Neural cell (in vitro differentiated cells): ENCODE results near the gene IGF1R. TPM values are rescaled to one million over a fixed set of nuclear protein-coding genes. Genes with fewer than 3 reads are reported as not detected.
A peak's percentile ranks its signal among the peaks of the same experiment; 100 is the strongest.

Experiments used
- H2AFZ ChIP-seq: fragments of 200-600, 300-800 bp; sonication (generic), shearing (Covaris generic); 2 replicates; pipeline ENCODE4 v1.6.0; 2014; ENCODE audit warnings: low read depth, mild to moderate bottlenecking, antibody characterized with exemption, low read length, moderate library complexity
- H3F3A ChIP-seq: fragments of 200-600 bp; shearing (Covaris generic); 2 replicates; pipeline ENCODE4 v1.6.1; 2016; ENCODE audit warnings: mild to moderate bottlenecking, moderate library complexity, mixed read lengths, antibody characterized with exemption, low read length; ENCODE audit not compliant: insufficient read depth, poor library complexity, severe bottlenecking
- H3K27ac ChIP-seq: fragments of 200-600, 300-800 bp; sonication (generic), shearing (Covaris generic); 2 replicates; pipeline ENCODE4 v1.5.1; 2014; ENCODE audit warnings: mild to moderate bottlenecking, low read length, moderate library complexity
- H3K27me3 ChIP-seq: fragments of 300-800, 200-600 bp; sonication (generic), shearing (Covaris generic); 2 replicates; pipeline ENCODE4 v1.6.0; 2014; ENCODE audit warnings: mild to moderate bottlenecking, low read depth, low read length, moderate library complexity; ENCODE audit not compliant: insufficient read depth
- H3K36me3 ChIP-seq: fragments of 300-800, 200-600 bp; sonication (generic), shearing (Covaris generic); 2 replicates; pipeline ENCODE4 v1.5.1; 2014; ENCODE audit warnings: mild to moderate bottlenecking, antibody characterized with exemption, low read length, moderate library complexity; ENCODE audit not compliant: insufficient read depth
- H3K4me2 ChIP-seq: fragments of 300-800, 200-600 bp; sonication (generic), shearing (Covaris generic); 2 replicates; pipeline ENCODE4 v1.6.0; 2014; ENCODE audit warnings: mild to moderate bottlenecking, low read length
- H3K4me3 ChIP-seq: fragments of 300-800, 200-600 bp; sonication (generic), shearing (Covaris generic); 2 replicates; pipeline ENCODE4 v1.5.1; 2014; ENCODE audit warnings: mild to moderate bottlenecking, low read length, moderate library complexity
- H3K79me2 ChIP-seq: fragments of 200-600 bp; shearing (Covaris generic); replicated peaks from 2 replicates; pipeline ENCODE4 v1.6.0; 2014; ENCODE audit warnings: mild to moderate bottlenecking, low read length, moderate library complexity; ENCODE audit not compliant: insufficient read depth
- H3K9ac ChIP-seq: fragments of 300-800, 200-600 bp; sonication (generic), shearing (Covaris generic); 2 replicates; pipeline ENCODE4 v1.6.1; 2016; ENCODE audit warnings: mild to moderate bottlenecking, low read length, mixed read lengths
- H3K9me2 ChIP-seq: fragments of 200-600 bp; shearing (Covaris generic); 2 replicates; pipeline ENCODE4 v1.6.1; 2016; ENCODE audit warnings: mild to moderate bottlenecking, low read length, mixed read lengths; ENCODE audit not compliant: insufficient read depth
- H3K9me3 ChIP-seq: fragments of 200-600, 300-800 bp; sonication (generic), shearing (Covaris generic); 2 replicates; pipeline ENCODE4 v1.6.1; 2016; ENCODE audit warnings: mild to moderate bottlenecking, mixed run types, low read length, moderate library complexity, mixed read lengths
- H4K20me1 ChIP-seq: fragments of 200-600 bp; shearing (Covaris generic); 2 replicates; pipeline ENCODE4 v1.6.1; 2016; ENCODE audit warnings: mild to moderate bottlenecking, mixed run types; ENCODE audit not compliant: insufficient read depth
- CTCF ChIP-seq: fragments of 450-650 bp; IDR thresholded peaks from 2 replicates; pipeline ENCODE4 v1.5.1; 2014; ENCODE audit warnings: antibody characterized with exemption, mild to moderate bottlenecking, moderate library complexity; ENCODE audit not compliant: poor library complexity, severe bottlenecking
- EP300 ChIP-seq: fragments of 450-650 bp; conservative IDR thresholded peaks from 2 replicates; pipeline ENCODE4 v1.6.1; 2014; ENCODE audit warnings: antibody characterized with exemption, mild to moderate bottlenecking, moderate library complexity; ENCODE audit not compliant: poor library complexity, severe bottlenecking
- EZH2 ChIP-seq: fragments of 200-600, 300-800 bp; shearing (Covaris generic), sonication (generic); IDR thresholded peaks from 2 replicates; pipeline ENCODE4 v1.6.1; 2014; ENCODE audit warnings: antibody characterized with exemption, low read length, borderline replicate concordance, mild to moderate bottlenecking; ENCODE audit not compliant: insufficient read depth, poor library complexity, severe bottlenecking
- MXI1 ChIP-seq: fragments of 450-650 bp; conservative IDR thresholded peaks from 2 replicates; pipeline ENCODE4 v1.6.1; 2014; ENCODE audit warnings: antibody characterized with exemption, mild to moderate bottlenecking; ENCODE audit not compliant: poor library complexity, severe bottlenecking
- POLR2AphosphoS5 ChIP-seq: IDR thresholded peaks from 2 replicates; pipeline ENCODE4 v1.6.1; 2012
- RAD21 ChIP-seq: fragments of 450-650 bp; conservative IDR thresholded peaks from 2 replicates; pipeline ENCODE4 v1.6.1; 2014; ENCODE audit warnings: antibody characterized with exemption, mild to moderate bottlenecking, moderate library complexity
- REST ChIP-seq: IDR thresholded peaks from 2 replicates; pipeline ENCODE4 v1.6.1; 2012; ENCODE audit warnings: borderline replicate concordance
- SMC3 ChIP-seq: fragments of 450-650 bp; conservative IDR thresholded peaks from 2 replicates; pipeline ENCODE4 v1.6.1; 2014; ENCODE audit warnings: antibody characterized with exemption, mild to moderate bottlenecking, moderate library complexity; ENCODE audit not compliant: poor library complexity
- TAF1 ChIP-seq: IDR thresholded peaks from 2 replicates; pipeline ENCODE4 v1.6.1; 2012; ENCODE audit warnings: low read depth
- polyA plus RNA-seq: library from polyadenylated mRNA; depleted of rRNA; stranded (reverse); fragments of >200 nt; gene quantifications from 2 replicates; pipeline ENCODE4 v1.2.3, GENCODE V29; 2014

The IGF1R gene
- polyA plus RNA-seq, 1 donor from 2014 or later = 10.9 TPM

GRCh38 chr15:98803228-98804056, 155.1 kb downstream of the IGF1R start:
- no peaks in the 10 kb centered on the region for H3K36me3 ChIP-seq
- peaks cover 39% of the 10 kb centered on the region for H3K79me2 ChIP-seq
- no peak overlapping the region for H3K9ac ChIP-seq
- no peaks in the 10 kb centered on the region for H3K9me3 ChIP-seq
- H3K27ac ChIP-seq = no peak overlapping the region
- no peak overlapping the region for H3K4me2 ChIP-seq
- no peaks in the 10 kb centered on the region for H3K27me3 ChIP-seq
- no peaks in the 10 kb centered on the region for H3F3A ChIP-seq
- no peak overlapping the region for H2AFZ ChIP-seq
- no peak overlapping the region for H3K4me3 ChIP-seq
- peaks cover 5% of the 10 kb centered on the region for H4K20me1 ChIP-seq
- TF ChIP-seq EP300 (no peak), CTCF (no peak), POLR2AphosphoS5 (no peak), SMC3 (no peak), REST (no peak)
- H3K9me2 ChIP-seq = no peaks in the 10 kb centered on the region

- Histone ChIP-seq H4K20me1 (peaks cover 1% of the 10 kb centered on the region), H3K9ac (no peak overlapping the region), H3K4me3 (no peak overlapping the region), H3K36me3 (no peaks in the 10 kb centered on the region), H3K79me2 (peaks cover 42% of the 10 kb centered on the region), H3K27ac (no peak overlapping the region), H2AFZ (no peak overlapping the region), H3K4me2 (no peak overlapping the region), H3K9me3 (no peaks in the 10 kb centered on the region), H3F3A (no peaks in the 10 kb centered on the region), H3K9me2 (no peaks in the 10 kb centered on the region), H3K27me3 (no peaks in the 10 kb centered on the region)
- no peak for TF ChIP-seq REST
- no peak for TF ChIP-seq TAF1
- TF ChIP-seq SMC3 = no peak
- no peak for TF ChIP-seq EP300
- no peak for TF ChIP-seq POLR2AphosphoS5
- TF ChIP-seq CTCF = peak; percentile 17
- TF ChIP-seq MXI1 = no peak
- no peak for TF ChIP-seq RAD21
- no peak for TF ChIP-seq EZH2
Observed at GRCh38 chr15:98804057-98804380, 155.7 kb downstream of the IGF1R start.
